NCI-H1048 (cell line): Measurements from ENCODE around the gene PPP1R7.
"Not testable (repeated sequence)": the region's sequence is repeated elsewhere in the genome, so short reads cannot be mapped to it uniquely, and the experiment has no call there.

ENCODE experiments used
- DNase-seq: peaks from one replicate; lab custom pipeline; 2025; lab: John Stamatoyannopoulos, UW

The PPP1R7 gene

GRCh38 chr2:241149925-241150659 is at the start of gene PPP1R7:
Gene PPP1R7 (plus strand): TSS chr2:241150467. CDS start chr2:241150496, 29 bp downstream.
- DNase-seq, result peak; percentile 91

- DNase-seq, result peak; percentile 71
Measured at GRCh38 chr2:241102239-241102803, 47.9 kb upstream of the PPP1R7 start, which contains the start of gene MTERF4. Gene MTERF4 (minus strand): TSS chr2:241102287. CDS start chr2:241102273, 14 bp downstream.

GRCh38 chr2:241103176-241103595 is 47.1 kb upstream of the PPP1R7 start:
- DNase-seq, result no peak

GRCh38 chr2:241104611-241105010 is 45.7 kb upstream of the PPP1R7 start:
- DNase-seq, result not testable (repeated sequence)

DNA sequence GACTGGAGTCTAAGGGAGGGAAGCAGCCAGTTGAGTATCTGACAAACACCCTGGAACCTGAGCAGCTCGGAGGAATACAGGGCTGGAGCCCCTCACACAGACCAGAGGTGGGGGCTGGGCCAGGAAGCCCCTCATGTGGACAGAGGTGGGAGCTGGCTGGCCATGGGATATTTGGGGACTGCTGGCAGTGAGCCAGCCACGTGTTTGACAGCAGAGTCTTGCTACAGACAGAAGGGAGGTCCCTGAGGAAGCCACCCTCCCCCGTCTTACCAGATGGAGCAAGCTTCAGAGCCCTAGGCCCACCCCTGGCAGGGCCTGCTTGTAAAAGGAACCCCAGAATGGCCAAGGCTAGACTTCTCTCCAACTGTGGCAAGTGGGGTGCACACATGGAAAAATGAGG is 44.6 kb upstream of the PPP1R7 start:
- no peak for DNase-seq

GRCh38 chr2:241107031-241107783 is 43.1 kb upstream of the PPP1R7 start:
- DNase-seq, result no peak

GRCh38 chr2:241108271-241109209 is 41.7 kb upstream of the PPP1R7 start:
- DNase-seq, result no peak

DNA sequence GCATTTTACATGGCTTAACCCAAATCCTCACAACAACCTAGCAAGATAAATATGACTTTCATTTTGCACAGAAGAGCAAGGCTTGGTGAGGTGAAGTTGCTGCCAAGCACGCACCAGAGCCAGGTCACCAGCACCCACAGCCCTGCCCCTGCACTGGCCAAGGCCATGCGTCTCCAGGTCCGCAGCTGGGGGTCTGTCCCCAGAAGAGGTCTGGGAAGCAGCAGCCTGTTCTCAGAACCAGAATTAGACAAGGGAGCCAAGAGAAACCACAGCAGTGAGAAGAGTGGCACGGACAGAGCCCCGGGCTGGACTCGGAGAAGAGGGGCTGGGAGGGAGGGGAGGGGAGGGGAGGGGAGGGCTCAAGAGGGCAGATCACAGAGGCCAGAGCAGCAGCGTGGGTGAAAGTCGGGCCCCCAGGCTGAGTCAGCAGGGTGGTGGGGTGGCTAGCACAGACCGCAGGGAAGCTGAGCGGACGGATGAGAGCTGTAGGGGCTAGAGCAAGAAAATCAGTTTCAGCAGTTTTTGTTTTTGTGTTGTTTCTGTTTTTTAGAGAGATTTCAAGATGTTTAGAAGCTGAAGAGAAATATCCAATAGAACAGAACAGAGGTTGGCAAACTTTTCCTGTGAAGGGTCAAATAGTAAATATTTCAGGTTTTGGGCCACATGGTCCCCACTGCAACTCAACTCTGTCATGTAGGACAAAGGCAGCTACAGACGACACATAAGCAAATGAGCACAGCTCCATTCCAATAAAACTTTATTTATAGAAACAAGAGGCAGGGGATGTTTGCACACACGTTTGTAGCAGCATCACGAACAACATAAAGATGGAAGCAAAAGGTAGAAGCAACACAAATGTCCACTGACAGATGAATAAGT is 40.8 kb upstream of the PPP1R7 start:
- no peak for DNase-seq

- no peak for DNase-seq
Measured at GRCh38 chr2:241110089-241110606, 40.1 kb upstream of the PPP1R7 start.

DNA sequence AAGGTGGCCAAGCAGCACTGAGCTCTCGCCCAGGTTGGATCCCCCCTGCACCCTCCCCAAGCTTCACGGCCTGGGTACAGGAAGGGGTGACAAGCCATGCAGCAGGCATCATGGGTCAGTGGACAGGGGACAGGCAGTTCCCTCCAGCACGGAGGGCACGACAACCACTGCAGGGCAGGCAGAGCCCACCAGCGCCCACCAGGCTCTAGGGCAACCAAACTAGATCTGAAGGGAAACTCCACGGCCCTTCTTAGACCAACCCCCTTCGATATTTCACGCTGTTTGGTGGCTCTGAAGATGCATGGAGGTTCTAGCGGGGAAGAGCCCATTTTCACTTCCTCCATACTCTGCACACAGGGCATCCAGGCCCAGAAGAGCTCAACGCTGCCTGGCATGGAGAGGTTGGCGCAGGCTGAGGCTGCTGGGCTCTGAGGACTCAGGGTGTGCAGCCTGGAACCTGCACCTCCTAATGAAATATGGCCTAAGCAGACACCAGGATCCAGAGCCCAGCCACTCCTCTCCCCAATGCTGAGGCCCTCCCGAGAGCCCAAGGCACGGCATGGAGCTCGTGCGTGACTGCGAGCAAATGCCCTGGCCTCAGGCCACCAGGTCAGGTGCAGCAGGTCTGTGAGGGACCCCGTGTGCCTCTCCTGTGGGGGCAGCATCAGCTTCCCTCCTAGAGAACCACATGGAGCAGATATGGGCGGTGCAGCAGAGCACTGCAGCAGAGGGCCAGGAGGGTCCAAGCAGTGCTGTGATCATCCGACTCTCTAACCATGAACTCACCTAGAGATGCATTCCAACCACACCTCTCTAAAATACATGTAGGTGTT is 39.4 kb upstream of the PPP1R7 start:
- no peak for DNase-seq

DNA sequence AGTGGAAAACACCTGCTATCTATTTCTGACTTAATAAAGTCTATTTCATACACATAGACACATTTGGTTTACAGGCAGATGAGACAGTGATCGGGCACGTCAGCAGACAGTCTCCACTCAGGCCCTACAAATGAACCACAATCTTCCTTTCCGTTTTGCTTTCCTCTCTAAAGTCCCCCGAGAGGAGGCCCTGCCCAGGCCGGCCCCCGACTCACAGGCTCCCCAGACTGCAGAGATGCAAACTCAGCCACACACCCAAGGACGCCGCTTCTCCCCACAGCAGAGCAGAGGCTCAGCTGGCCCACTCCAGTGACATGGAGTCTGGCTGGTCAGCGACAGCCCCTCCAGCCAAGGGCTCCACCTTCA is 38.8 kb upstream of the PPP1R7 start:
- no peak for DNase-seq

DNA sequence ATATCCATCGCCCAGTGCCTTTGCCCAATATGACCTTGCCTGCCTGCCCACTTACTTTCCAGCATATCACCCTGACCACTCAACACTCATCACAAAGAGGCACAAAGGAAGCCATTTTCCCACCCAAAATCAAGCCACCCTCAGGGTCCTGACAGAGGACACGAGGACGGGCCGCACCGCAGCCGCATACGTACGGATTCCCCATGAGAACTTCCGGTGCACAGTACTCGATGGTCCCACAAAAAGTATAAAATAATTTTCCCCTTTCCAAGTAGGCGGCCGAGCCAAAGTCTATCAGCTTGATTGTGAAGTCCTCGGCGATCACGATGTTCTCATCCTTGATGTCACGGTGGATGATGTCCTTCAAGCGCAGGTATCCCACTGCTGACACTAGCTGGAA is 38.2 kb upstream of the PPP1R7 start:
- DNase-seq, result no peak

DNA sequence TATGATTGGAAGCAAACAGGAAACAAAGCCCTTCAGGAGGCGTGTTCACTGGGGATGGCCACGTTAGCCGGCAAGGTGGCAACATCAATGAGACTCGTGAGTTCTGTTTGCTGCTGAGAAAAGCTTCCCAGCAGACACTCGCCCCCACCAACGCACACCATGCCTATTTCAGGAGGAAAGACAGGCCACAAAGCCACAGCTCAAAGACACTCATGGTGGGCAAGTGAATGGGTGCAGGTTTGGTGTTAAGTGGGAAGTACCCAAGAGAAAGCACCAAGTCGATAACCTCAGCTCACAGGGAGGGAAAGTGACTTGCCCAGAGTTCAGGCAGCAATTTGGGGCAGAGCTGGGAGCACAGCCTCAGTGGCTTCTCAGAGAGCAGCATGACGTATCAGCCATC is 37.7 kb upstream of the PPP1R7 start:
- DNase-seq, result no peak

- DNase-seq, result no peak
Measured at GRCh38 chr2:241114836-241115235, 35.4 kb upstream of the PPP1R7 start.

DNA sequence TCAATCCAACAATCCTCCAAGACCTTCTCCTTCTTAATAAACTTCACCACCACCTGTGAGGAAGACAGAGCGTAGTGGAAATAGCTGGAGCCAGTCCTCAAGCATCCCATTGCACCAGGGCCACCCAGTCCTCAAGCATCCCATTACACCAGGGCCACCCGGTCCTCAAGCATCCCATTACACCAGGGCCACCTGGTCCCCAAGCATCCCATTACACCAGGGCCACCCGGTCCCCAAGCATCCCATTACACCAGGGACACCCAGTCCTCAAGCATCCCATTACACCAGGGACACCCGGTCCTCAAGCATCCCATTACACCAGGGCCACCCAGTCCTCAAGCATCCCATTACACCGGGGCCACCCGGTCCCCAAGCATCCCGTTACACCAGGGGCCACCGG is 34.9 kb upstream of the PPP1R7 start:
- no peak for DNase-seq

DNA sequence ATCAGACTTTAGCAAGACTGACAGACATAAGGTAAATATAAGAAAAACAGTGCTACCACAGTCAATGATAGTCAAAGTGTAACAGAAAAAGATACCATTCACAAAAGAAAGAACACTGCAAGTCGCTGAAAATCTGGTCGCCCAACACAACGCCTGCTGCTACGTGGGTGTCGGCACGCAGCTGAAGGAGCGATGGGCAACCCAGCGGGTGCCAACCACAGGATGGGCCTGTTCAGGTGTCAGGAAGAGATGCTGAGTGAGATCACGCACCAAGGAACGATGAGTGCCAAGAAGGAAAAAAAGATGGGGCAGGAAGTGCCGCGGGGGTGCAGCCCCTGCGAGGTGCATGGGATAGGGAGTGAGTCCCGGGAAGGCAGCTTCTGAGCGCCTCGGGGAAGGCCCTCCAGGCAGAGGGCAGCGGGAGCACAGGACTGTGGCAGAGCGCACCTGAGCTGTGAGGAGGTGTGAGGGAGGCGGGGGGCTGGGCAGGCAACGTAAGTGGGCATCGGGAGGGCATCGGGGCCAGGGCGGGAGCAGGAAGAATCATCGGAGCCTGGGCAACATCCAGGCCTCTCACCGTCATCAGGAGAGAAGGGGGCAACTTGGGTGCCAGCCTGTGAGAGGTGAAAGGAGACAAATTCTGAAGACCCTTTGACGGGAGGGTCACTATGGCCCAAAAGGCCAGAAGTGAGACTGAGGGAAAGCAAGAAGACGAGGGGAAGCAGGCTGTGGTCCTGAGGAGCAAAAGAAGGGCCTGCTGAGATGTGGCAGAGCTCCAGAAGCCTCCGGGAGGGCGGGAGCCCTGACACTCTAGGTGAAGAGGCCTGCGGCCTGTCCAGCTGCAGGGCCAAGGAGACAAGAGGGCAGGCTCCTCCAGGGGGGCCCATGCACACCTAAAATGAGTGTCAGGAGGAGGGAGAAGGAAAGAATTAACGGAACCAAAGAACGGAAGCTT is 33.4 kb upstream of the PPP1R7 start:
- DNase-seq, result no peak

DNA sequence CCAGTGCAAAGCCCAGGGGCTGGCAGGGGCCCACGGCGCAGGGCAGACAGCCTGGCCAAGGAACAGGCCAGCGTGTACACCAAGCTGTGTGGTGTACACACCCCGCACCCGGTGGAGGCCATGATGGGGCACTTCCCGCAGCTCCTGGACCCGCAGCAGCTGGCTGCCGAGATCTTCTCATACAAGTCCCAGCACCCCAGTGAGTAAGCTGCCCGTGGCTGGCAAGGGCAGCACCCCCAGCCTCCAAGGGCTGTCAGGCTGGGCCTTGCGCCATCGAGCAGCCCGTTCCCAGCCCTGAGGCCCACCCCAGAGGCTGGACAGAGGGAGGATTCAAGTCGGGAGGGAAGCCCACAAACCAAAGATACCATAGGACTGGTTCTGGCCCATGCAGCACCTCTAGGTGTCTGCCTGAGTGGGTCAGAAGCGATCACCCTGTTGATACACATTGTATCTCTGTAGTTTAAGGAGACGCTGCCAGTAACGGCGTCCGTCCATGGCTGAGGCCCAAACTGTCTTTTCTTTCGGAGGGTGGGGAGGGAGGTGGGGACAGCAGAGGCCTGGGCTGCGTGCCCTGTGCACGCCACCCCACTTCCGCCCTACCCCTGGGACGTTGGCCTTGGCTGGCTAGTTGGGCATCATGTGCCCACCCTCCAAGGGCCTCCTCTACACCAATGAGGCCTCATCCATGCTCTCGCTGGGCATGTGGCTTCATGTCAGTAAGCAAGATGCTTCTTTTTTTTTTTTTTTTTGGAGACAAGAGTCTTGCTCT is 31.3 kb upstream of the PPP1R7 start:
- no peak for DNase-seq

GRCh38 chr2:241120440-241120839 is 29.8 kb upstream of the PPP1R7 start:
- no peak for DNase-seq
